Thoracic aorta (tissue), 2 donors: Measurements from ENCODE around the gene SCIN. TPM values are rescaled to one million over a fixed set of nuclear protein-coding genes. Genes with fewer than 3 reads are reported as not detected.

Experiments used
- ATAC-seq: fragments of 150-250 bp; one replicate; pipeline ENCODE4 v1.8.0; 2017; ENCODE audit warnings: low read depth; ENCODE audit not compliant: insufficient number of reproducible peaks, low FRiP score
- DNase-seq: peaks from one replicate; pipeline ENCODE4 v3.0.0-alpha.2; 2020; ENCODE audit warnings: low spot score
- H3K27ac ChIP-seq, 2 donors: fragments of 200-600 bp; sonication (generic); 1 replicate in 1 of 2; 2 replicates in 1 of 2; pipeline ENCODE4 v1.5.1; 2016; ENCODE audit warnings: mild to moderate bottlenecking in 2 of 2, moderate library complexity in 2 of 2
- H3K27me3 ChIP-seq: fragments of 200-600 bp; sonication (generic); replicated peaks from 2 replicates; pipeline ENCODE4 v1.6.0; 2016; ENCODE audit warnings: mild to moderate bottlenecking; ENCODE audit not compliant: insufficient read depth
- H3K36me3 ChIP-seq: fragments of 200-600 bp; sonication (generic); one replicate; pipeline ENCODE4 v1.5.1; 2016
- H3K4me1 ChIP-seq, 2 donors: fragments of 200-600 bp; sonication (generic); 1 replicate in 1 of 2; 2 replicates in 1 of 2; pipeline versions ENCODE4 v1.5.1 to v1.6.0; 2016; ENCODE audit warnings: low read depth in 2 of 2, mild to moderate bottlenecking in 1 of 2; ENCODE audit not compliant: control insufficient read depth in 1 of 2
- H3K4me3 ChIP-seq: fragments of 200-600 bp; sonication (generic); 2 replicates; pipeline ENCODE4 v1.5.1; 2016; ENCODE audit warnings: mild to moderate bottlenecking
- H3K9me3 ChIP-seq: fragments of 200-600 bp; sonication (generic); 2 replicates; pipeline ENCODE4 v1.5.1; 2016
- total RNA-seq, 2 donors: library from RNA; depleted of rRNA; stranded (reverse); fragments of >200 nt; gene quantifications; one replicate each; pipeline versions ENCODE4 v1.1.0 to v1.2.3, GENCODE V29; 2016
- TF ChIP-seq, protein P1 (sequence below): fragments of 200-600 bp; sonication (generic); IDR thresholded peaks from one replicate; pipeline ENCODE4 v1.5.1; 2019; ENCODE audit warnings: antibody characterized with exemption

SCIN gene
- total RNA-seq, 2 donors from 2014 or later, result 0.49 to 2.0 TPM

DNA sequence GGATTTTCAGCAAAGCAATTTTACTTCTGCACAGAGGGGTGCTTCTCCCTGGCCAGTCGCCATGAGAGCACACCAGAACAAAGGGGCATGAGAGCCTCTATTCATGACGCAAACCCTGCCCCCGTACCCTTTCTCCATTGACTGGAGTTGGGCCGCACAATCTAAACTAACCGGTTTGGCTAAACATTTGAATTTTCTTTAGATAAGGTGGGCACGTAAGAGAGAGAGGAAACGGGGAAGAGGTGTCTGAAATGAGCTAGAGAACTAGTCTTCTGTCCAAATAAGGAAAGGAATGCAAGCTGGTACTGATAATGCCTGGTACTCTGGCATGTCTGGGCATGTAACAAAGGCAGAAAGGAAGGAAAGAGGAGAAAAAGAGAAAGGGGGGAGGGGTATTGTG, 13.2 kb upstream of the SCIN start:
- H3K27ac ChIP-seq, result no peak overlapping the region
- H3K9me3 ChIP-seq, result no peaks in the 10 kb centered on the region
- ATAC-seq, result no peak
- no peaks in the 10 kb centered on the region for H3K27me3 ChIP-seq
- no peaks in the 10 kb centered on the region for H3K4me1 ChIP-seq
- TF ChIP-seq, protein P1, sequence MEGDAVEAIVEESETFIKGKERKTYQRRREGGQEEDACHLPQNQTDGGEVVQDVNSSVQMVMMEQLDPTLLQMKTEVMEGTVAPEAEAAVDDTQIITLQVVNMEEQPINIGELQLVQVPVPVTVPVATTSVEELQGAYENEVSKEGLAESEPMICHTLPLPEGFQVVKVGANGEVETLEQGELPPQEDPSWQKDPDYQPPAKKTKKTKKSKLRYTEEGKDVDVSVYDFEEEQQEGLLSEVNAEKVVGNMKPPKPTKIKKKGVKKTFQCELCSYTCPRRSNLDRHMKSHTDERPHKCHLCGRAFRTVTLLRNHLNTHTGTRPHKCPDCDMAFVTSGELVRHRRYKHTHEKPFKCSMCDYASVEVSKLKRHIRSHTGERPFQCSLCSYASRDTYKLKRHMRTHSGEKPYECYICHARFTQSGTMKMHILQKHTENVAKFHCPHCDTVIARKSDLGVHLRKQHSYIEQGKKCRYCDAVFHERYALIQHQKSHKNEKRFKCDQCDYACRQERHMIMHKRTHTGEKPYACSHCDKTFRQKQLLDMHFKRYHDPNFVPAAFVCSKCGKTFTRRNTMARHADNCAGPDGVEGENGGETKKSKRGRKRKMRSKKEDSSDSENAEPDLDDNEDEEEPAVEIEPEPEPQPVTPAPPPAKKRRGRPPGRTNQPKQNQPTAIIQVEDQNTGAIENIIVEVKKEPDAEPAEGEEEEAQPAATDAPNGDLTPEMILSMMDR, result no peak
- no peaks in the 10 kb centered on the region for H3K36me3 ChIP-seq
- H3K4me3 ChIP-seq, result no peak overlapping the region
- DNase-seq, result no peak

DNA sequence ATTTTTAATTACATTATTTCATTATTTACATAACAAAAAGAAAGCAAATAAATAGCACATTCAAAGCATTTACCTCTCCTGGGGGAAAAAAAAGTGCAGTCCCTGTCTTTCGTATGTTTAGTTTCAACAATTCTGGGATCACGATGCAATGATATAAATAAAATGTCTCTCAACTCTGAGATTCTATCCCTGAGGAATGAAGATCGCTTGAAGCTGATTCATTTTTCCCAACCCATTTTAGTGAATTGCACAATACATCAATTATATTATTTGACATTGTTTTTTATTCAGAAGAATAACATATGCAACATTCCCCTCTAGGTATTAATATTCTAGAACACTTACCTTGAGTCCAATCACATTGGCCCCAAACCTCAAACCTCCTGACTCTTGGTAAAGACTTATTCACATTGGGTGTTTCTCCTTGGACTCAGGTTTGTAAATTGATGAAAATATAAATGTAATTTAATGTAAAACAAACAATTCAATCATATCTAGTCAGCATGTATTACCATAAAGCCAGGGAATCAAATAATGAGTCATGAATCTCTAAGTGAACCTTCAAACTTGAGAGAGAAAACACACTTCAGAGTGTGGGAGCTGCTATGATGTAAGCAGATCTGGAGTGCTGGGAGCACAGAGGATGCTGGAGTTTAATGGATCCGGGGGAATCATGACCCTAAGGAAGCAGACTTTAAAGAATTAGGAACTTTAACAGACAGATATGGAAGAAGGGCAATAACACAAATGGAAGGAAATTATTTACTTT, 5.3 kb upstream of the SCIN start:
- Histone ChIP-seq H3K27me3 (no peaks in the 10 kb centered on the region), H3K4me3 (no peak overlapping the region), H3K9me3 (no peaks in the 10 kb centered on the region), H3K36me3 (no peaks in the 10 kb centered on the region), H3K27ac (no peak overlapping the region), H3K4me1 (peaks cover 2 to 5% of the 10 kb centered on the region in 2 donors)
- DNase-seq (no peak), ATAC-seq (no peak)
- TF ChIP-seq, protein P1, result no peak

DNA sequence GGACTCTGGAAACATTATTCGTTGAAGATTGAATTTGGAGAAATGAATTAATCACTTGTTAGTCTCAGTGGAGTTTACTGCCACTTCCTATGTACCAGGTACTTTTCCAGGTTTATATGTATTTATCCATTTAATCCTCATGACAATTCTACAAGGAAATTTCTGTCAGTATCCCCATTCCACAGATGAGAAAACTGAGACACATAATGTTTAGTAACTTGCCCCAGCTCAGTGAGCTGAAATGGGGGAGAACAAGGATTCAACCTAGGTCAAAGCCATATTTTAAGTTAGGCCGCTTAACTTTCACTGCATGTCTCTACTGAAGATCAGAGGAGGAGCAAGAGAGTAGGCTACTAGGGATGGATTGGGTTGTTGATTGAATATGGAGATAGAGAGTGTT, 4.6 kb upstream of the SCIN start:
- Histone ChIP-seq H3K27ac (no peak overlapping the region), H3K4me1 (peaks cover 5 to 12% of the 10 kb centered on the region in 2 donors), H3K27me3 (no peaks in the 10 kb centered on the region), H3K9me3 (no peaks in the 10 kb centered on the region), H3K4me3 (no peak overlapping the region), H3K36me3 (no peaks in the 10 kb centered on the region)
- TF ChIP-seq, protein P1, result no peak
- no peak for DNase-seq
- ATAC-seq, result no peak

DNA sequence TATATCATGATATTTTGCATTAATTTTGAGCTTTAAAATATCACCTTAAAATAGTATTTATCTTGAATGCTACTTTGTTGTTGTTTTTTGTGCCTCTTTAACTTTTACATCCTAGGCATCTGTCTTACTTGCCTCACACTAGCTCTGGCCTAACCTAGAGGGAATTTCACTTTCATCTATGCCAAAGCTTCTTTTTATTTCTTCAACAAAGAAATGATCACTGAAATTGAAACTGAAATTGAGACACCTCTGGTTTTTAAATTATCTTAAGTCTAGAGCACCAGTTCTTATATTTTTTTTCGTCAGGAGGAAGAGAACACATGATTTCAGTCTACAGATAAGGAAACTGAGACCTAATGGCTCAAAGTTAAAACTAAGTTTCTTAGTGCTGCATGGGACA, 3.5 kb upstream of the SCIN start:
- Histone ChIP-seq H3K27me3 (no peaks in the 10 kb centered on the region), H3K36me3 (no peaks in the 10 kb centered on the region), H3K4me3 (no peak overlapping the region), H3K4me1 (peaks cover 5 to 13% of the 10 kb centered on the region in 2 donors), H3K27ac (no peak overlapping the region), H3K9me3 (no peaks in the 10 kb centered on the region)
- TF ChIP-seq, protein P1, result no peak
- DNase-seq, result no peak
- no peak for ATAC-seq

DNA sequence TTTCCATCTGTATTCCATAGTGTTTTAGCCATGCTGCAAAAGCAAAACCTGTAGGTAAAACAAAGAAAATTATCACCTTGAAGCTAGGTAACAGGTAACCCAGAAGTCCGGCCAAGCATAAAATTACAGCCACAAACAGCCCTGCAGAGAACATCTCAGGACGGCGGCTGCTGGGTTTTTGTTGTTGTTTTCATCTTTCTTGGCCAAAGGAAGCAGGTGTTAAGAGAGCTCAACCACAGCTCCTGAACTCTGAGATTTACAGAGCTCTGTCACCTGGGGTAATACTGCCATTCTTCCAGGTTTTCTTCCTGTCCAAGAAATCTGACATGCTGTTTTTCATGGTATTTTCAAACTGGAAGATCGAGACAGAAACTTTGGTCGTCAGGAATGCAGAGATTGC, 847 bp upstream of the SCIN start:
- no peak for DNase-seq
- H3K9me3 ChIP-seq, result no peaks in the 10 kb centered on the region
- H3K36me3 ChIP-seq, result no peaks in the 10 kb centered on the region
- no peaks in the 10 kb centered on the region for H3K27me3 ChIP-seq
- H3K27ac ChIP-seq, result no peak overlapping the region
- TF ChIP-seq, protein P1, result no peak
- H3K4me1 ChIP-seq, result peaks cover 5 to 13% of the 10 kb centered on the region in 2 donors
- H3K4me3 ChIP-seq, result no peak overlapping the region
- ATAC-seq, result no peak
